Neutrophil (primary cell): ENCODE measurements around the gene CDON.

Source experiments
- H3K27ac ChIP-seq: fragments of 200-600 bp; sonication (generic); 2 replicates; pipeline ENCODE4 v1.5.1; 2016; ENCODE audit warnings: mild to moderate bottlenecking, moderate library complexity
- H3K27me3 ChIP-seq: fragments of 200-600 bp; sonication (generic); 2 replicates; pipeline ENCODE4 v1.6.0; 2016; ENCODE audit warnings: mild to moderate bottlenecking
- H3K36me3 ChIP-seq: fragments of 200-600 bp; sonication (generic); 2 replicates; pipeline ENCODE4 v1.5.1; 2017
- H3K4me1 ChIP-seq, 2 experiments: fragments of 200-600 bp in 1 of 2; sonication (generic) in 1 of 2; 1 replicate in 1 of 2; 2 replicates in 1 of 2; pipeline versions ENCODE4 v1.5.1 to v1.6.1; 2013 to 2016; ENCODE audit warnings: low read depth in 1 of 2, low read length in 1 of 2, mild to moderate bottlenecking in 1 of 2, moderate library complexity in 1 of 2; ENCODE audit not compliant: control insufficient read depth in 1 of 2, insufficient read depth in 1 of 2
- H3K4me3 ChIP-seq, 2 experiments: fragments of 200-600 bp in 1 of 2; sonication (generic) in 1 of 2; 1 replicate in 1 of 2; 2 replicates in 1 of 2; pipeline ENCODE4 v1.5.1; 2013 to 2016; ENCODE audit warnings: low read depth in 1 of 2, low read length in 1 of 2, mild to moderate bottlenecking in 1 of 2, moderate library complexity in 1 of 2
- H3K9me3 ChIP-seq: fragments of 200-600 bp; sonication (generic); 2 replicates; pipeline ENCODE4 v1.5.1; 2016
- TF ChIP-seq, protein P1 (sequence below): fragments of 200-600 bp; sonication (generic); IDR thresholded peaks from 2 replicates; pipeline ENCODE4 v1.5.1; 2016; ENCODE audit warnings: antibody characterized with exemption

CDON gene

DNA sequence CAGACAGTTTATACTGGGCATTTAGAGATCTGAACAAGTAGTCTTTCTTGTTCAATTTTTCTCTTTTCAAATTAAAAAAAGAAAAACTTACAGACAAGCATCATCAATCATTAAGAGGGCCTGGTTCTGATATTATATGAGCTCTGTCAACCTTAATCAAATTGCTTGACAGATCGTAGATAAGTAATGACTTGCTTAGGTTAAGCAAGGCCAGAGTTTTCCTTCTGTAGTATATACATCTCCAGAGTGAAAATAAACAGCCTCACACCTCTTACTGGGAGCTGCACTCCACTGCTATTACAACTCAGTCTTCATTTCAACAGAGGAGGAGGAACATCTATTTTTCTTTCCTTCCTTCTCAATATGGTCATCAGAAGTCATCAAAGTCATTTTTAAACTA lies 13.5 kb downstream of the CDON start:
- TF ChIP-seq, protein P1, sequence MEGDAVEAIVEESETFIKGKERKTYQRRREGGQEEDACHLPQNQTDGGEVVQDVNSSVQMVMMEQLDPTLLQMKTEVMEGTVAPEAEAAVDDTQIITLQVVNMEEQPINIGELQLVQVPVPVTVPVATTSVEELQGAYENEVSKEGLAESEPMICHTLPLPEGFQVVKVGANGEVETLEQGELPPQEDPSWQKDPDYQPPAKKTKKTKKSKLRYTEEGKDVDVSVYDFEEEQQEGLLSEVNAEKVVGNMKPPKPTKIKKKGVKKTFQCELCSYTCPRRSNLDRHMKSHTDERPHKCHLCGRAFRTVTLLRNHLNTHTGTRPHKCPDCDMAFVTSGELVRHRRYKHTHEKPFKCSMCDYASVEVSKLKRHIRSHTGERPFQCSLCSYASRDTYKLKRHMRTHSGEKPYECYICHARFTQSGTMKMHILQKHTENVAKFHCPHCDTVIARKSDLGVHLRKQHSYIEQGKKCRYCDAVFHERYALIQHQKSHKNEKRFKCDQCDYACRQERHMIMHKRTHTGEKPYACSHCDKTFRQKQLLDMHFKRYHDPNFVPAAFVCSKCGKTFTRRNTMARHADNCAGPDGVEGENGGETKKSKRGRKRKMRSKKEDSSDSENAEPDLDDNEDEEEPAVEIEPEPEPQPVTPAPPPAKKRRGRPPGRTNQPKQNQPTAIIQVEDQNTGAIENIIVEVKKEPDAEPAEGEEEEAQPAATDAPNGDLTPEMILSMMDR = no peak
- peaks cover 33% of the 10 kb centered on the region for H3K27me3 ChIP-seq
- no peaks in the 10 kb centered on the region for H3K36me3 ChIP-seq
- H3K4me1 ChIP-seq = no peaks in the 10 kb centered on the region
- no peak overlapping the region for H3K27ac ChIP-seq
- no peaks in the 10 kb centered on the region for H3K9me3 ChIP-seq
- no peak overlapping the region for H3K4me3 ChIP-seq

DNA sequence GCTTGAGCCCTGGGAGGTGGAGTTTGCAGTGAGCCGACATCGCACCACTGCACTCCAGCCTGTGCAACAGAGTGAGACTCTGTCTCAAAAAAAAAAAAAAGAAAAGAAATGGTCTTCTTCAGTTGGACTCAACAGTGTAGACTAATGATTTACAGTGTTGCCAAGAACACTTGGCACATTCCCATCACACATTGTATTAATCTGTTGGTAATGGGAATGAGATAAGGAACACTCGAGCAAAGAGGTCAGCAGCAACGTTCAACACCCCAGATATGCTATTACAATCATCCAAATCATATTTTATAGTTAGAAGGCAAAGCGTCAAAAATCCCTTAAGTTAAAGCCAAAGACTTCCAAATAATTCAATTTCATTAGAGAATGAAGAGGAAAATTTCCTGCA lies 14.5 kb downstream of the CDON start:
- TF ChIP-seq, protein P1 = no peak
- H3K9me3 ChIP-seq = no peaks in the 10 kb centered on the region
- H3K4me1 ChIP-seq = no peaks in the 10 kb centered on the region
- no peak overlapping the region for H3K4me3 ChIP-seq
- peaks cover 25% of the 10 kb centered on the region for H3K27me3 ChIP-seq
- H3K27ac ChIP-seq = no peak overlapping the region
- no peaks in the 10 kb centered on the region for H3K36me3 ChIP-seq

DNA sequence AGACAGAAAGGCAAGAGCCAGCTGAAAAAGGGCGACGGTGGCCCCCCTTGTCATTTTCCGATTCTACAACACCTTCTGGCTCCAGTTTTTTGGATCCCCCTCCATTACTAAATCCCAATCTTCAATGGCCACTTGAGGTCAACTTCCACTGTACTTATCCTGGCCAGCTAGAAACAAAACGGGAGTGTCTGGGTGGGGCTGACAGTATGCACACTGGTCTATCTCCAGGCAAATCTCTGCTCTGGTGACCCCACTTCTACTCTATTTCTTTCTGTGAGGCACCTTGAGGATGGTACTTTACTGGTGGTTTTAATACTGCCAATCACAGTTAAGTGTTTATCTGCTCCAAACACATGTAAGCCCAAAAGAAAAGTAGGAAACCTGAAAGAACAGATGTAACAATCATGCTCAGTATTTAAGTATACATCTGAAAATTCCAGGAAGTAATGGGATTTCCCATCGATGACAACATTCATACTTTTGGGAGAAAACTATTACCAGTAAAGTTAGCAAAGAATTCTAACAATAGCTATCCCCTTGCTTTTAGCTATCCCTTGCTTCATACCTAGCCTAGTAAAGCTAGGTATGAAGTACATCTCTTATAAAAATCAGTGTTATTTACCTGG lies 16.0 kb downstream of the CDON start:
- no peak overlapping the region for H3K27ac ChIP-seq
- peaks cover 21% of the 10 kb centered on the region for H3K27me3 ChIP-seq
- no peaks in the 10 kb centered on the region for H3K36me3 ChIP-seq
- no peak overlapping the region for H3K4me3 ChIP-seq
- TF ChIP-seq, protein P1 = no peak
- no peaks in the 10 kb centered on the region for H3K4me1 ChIP-seq
- H3K9me3 ChIP-seq = no peaks in the 10 kb centered on the region

DNA sequence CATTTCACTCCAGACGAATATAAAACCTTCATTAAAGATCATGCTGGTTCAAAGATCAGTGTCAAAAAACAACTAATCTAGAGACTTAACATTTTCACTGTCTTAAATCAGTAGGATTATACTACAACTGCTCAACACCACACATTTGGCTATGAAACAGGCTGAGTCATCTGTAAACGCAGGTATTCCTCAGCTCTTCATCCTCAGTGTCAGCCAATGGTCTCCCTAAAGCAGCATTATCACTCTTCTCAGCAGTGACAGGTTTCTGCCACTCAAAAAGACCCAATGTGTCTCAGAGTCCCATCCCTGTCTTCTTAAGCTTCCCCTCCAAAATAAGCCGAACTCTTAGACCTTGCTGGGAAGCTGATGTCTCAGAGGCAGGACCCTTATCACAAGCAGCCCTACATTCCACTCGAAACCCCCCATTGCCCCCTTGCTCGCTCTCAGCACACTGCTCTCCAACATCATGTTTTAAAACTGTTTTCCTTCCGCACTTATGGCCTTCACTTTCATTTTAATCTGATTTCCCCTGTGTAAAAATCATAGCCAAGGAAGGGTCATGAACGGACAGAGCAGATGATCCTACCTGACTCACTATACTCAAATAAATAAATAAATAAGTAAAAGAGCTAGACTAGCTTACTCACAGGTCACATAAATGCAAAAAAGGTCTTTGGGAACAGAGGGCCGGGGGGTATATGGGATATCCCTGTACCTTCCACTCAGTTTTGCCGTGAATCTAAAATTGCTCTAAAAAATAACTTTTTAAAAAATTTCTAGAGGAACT lies 23.0 kb downstream of the CDON start:
- no peak overlapping the region for H3K27ac ChIP-seq
- no peaks in the 10 kb centered on the region for H3K36me3 ChIP-seq
- TF ChIP-seq, protein P1 = no peak
- no peak overlapping the region for H3K4me3 ChIP-seq
- peaks cover 23% of the 10 kb centered on the region for H3K27me3 ChIP-seq
- no peaks in the 10 kb centered on the region for H3K4me1 ChIP-seq
- H3K9me3 ChIP-seq = no peaks in the 10 kb centered on the region

DNA sequence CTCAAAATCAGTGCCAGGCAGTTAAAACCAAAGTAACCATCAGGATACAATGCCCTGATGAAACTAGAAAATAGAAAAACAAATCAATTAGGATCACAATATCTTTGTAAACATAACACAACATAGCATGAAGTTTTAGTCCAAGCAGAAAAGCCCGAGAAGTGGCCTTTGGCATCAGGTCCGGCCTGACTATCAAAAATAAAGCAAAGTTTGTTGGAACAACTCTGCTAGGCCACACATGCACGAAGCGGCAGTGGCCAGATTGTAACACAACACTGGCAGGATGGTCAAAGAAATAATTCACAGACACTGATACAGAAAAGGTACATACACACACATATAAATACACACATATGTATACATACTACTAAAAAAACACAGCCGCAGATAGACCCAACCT lies 26.9 kb downstream of the CDON start:
- no peaks in the 10 kb centered on the region for H3K36me3 ChIP-seq
- H3K4me1 ChIP-seq = no peaks in the 10 kb centered on the region
- H3K4me3 ChIP-seq = no peak overlapping the region
- H3K27ac ChIP-seq = no peak overlapping the region
- TF ChIP-seq, protein P1 = no peak
- H3K9me3 ChIP-seq = no peaks in the 10 kb centered on the region
- H3K27me3 ChIP-seq = peaks cover 48% of the 10 kb centered on the region
